Thymus (tissue), 11 donors: Measurements from ENCODE around the gene NFRKB. TPM values are rescaled to one million over a fixed set of nuclear protein-coding genes. Genes with fewer than 3 reads are reported as not detected.

ENCODE experiments used
- DNase-seq, 9 donors: peaks; one replicate each; pipeline ENCODE4 v3.0.0-alpha.2; 2013; ENCODE audit warnings: low spot score in 9 of 9, low read depth in 6 of 9, missing footprints in 1 of 9
- H3K27ac ChIP-seq, 2 donors: one replicate each; pipeline ENCODE4 v1.5.1; 2013; ENCODE audit warnings: control low read depth in 1 of 2, low read depth in 1 of 2, low read length in 1 of 2, mild to moderate bottlenecking in 1 of 2, moderate library complexity in 1 of 2
- H3K27me3 ChIP-seq, 2 donors: one replicate each; pipeline ENCODE4 v1.5.1; 2013; ENCODE audit warnings: low read length in 1 of 2; ENCODE audit not compliant: control insufficient read depth in 2 of 2, insufficient read depth in 1 of 2
- H3K36me3 ChIP-seq, 2 donors: one replicate each; pipeline ENCODE4 v1.5.1; 2013; ENCODE audit warnings: low read length in 1 of 2, mild to moderate bottlenecking in 1 of 2, moderate library complexity in 1 of 2; ENCODE audit not compliant: control insufficient read depth in 2 of 2, insufficient read depth in 2 of 2
- H3K4me1 ChIP-seq, 2 donors: one replicate each; pipeline ENCODE4 v1.5.1; 2013; ENCODE audit warnings: low read length in 2 of 2; ENCODE audit not compliant: control insufficient read depth in 2 of 2, insufficient read depth in 2 of 2
- H3K4me3 ChIP-seq, 2 donors: one replicate each; pipeline ENCODE4 v1.5.1; 2013; ENCODE audit warnings: low read length in 2 of 2, control low read depth in 1 of 2, mild to moderate bottlenecking in 1 of 2
- H3K9me3 ChIP-seq, 2 donors: one replicate each; pipeline ENCODE4 v1.5.1; 2013; ENCODE audit warnings: low read length in 1 of 2, mild to moderate bottlenecking in 1 of 2; ENCODE audit not compliant: control insufficient read depth in 2 of 2, insufficient read depth in 1 of 2
- WGBS: extraction: QIAGEN DNeasy Blood & Tissue Kit; methylation state at CpG from one replicate; pipeline ENCODE4 v1.1.7; 2013; 5-methylcytosine and 5-hydroxymethylcytosine counted together
- polyA plus RNA-seq: library from polyadenylated mRNA; stranded (reverse); fragments of 200-250 nt; gene quantifications from one replicate; pipeline ENCODE4 v1.2.3, GENCODE V29; 2013
- total RNA-seq: library from RNA; stranded (reverse); fragments of 120-200 nt; gene quantifications from one replicate; pipeline ENCODE4 v1.2.4, GENCODE V29; 2013
- donor health status: healthy.

NFRKB gene
- total and polyA plus RNA-seq, 2 donors: 13.0 to 13.3 TPM

DNA sequence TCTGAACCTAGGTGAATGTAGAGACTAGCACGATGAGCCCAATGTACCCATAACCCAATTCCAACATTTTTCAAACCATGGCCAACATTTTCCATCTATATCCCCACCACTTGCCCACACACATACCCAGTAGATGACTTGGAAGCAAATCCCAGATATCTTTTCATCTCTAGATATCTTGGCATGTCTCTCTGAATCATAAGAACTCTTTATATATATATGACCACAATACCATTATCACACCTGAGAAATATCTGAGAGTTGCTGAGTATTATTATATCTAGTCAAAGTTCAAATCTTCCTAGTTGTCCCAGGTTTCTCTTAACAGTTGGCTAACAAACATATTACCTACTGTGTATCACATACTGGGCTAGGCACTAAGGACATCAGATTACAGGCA, 37.9 kb upstream of the NFRKB start:
- Histone ChIP-seq H3K4me1 (no peaks in the 10 kb centered on the region), H3K27ac (peak overlapping the region in 1 of 2 donors; percentile 30), H3K9me3 (no peaks in the 10 kb centered on the region), H3K4me3 (no peak overlapping the region), H3K36me3 (peaks cover 17 to 20% of the 10 kb centered on the region in 2 donors), H3K27me3 (no peaks in the 10 kb centered on the region)
- WGBS: 93% methylated on average over 1 of the region's 1 CpG
- DNase-seq: no peak

DNA sequence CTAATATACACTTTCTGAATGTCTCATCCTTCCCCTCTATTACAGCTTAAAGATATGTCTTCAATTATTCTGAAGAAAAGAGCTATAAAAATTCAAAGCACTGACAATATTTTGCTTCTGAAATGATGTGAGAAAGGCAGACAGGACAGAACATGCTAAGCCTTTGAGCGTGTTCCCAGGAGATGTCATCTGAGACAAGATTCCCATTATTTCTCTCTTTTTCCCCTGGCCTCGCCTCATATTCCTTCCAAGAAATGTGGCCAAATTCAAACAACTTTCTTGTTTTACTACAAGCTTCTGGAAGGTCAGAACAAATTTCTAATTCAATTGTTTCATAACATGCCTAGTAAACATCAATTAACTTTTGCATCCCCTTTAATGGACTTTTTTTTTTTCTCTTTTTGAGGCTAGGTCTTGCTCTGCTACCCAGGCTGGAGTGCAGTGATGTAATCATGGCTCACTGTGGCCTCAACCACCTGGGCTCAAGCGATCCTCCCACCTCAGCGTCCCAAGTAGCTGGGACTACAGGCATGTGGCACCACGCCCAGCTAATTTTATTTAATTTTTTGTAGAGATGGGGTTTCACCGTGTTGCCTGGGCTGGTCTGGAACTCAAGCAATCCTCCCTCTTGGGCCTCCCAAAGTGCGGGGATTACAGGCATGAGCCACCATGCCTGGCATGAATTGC, 37.1 kb upstream of the NFRKB start:
- Histone ChIP-seq H3K27me3 (no peaks in the 10 kb centered on the region), H3K4me1 (no peaks in the 10 kb centered on the region), H3K4me3 (no peak overlapping the region), H3K36me3 (peaks cover 17 to 20% of the 10 kb centered on the region in 2 donors), H3K9me3 (no peaks in the 10 kb centered on the region), H3K27ac (no peak overlapping the region)
- WGBS: 93% methylated on average over 7 of the region's 7 CpGs
- DNase-seq: no peak

DNA sequence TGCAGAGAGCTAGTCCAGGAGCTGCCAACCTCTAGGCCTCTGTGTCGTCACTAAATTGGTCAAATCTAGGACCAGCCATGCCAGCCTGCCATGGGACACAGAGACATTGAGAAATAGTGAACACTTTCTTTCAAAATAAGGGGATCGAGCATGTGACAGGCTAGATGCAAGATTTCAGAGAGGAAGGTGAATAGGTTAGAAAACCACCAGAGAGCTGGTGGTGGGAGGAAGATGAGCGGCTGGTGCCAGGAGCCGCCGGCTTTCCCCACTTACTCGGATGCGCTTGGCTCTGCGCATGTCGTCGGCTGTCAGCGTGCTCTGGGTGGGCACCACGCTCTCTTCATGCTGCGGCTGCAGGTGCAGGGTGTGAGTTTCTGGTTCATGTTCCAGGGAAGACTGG, 35.4 kb upstream of the NFRKB start:
- DNase-seq: no peak
- H3K4me3 ChIP-seq: no peak overlapping the region
- peaks cover 17 to 20% of the 10 kb centered on the region in 2 donors for H3K36me3 ChIP-seq
- no peaks in the 10 kb centered on the region for H3K4me1 ChIP-seq
- H3K27me3 ChIP-seq: no peaks in the 10 kb centered on the region
- WGBS: 93% methylated on average over 13 of the region's 13 CpGs
- no peaks in the 10 kb centered on the region for H3K9me3 ChIP-seq
- no peak overlapping the region for H3K27ac ChIP-seq

DNA sequence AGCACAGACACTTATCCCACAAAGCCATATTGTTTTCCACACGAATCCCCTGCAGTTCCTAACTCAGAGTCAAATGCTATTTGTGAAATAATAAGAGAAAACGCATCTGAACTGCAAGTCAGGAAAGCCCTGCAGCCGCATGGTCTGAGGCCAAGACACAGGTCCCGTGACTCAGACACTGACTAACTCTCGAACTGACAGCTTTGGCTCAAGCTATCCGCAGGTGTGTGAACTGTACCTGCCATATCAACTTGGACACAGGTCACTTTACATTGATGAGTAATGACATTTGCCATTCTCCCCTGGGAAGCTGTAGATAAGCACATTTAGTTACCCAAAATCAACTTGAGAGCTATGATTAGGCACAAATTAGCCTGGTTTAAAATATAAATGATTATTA, 34.9 kb upstream of the NFRKB start:
- no peaks in the 10 kb centered on the region for H3K27me3 ChIP-seq
- DNase-seq: no peak
- H3K4me3 ChIP-seq: no peak overlapping the region
- no peaks in the 10 kb centered on the region for H3K4me1 ChIP-seq
- H3K27ac ChIP-seq: peak overlapping the region in 1 of 2 donors; percentile 28
- no peaks in the 10 kb centered on the region for H3K9me3 ChIP-seq
- H3K36me3 ChIP-seq: peaks cover 17 to 20% of the 10 kb centered on the region in 2 donors
- 96% methylated on average over 6 of the region's 6 CpGs for WGBS

DNA sequence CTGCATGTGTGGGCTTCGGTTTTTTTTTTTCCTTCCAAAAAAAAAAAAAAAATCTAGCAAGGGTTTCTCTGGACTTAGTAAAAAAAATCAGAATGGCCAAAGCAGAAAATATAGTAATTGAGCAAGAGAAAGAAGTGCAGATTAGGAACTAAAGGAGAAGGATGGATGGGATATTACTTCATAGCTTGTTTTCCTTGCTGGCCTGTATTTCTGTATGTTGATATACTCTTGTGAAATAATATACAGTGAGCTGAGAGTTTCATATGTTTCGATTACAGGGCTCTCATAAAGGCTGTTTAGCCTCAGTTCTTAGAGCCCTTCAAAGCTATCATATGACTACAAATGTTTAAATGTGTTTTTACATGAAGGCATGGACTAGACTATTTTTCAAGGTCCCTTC, 34.3 kb upstream of the NFRKB start:
- 91% methylated on average over 2 of the region's 2 CpGs for WGBS
- Histone ChIP-seq H3K4me1 (no peaks in the 10 kb centered on the region), H3K36me3 (peaks cover 17 to 23% of the 10 kb centered on the region in 2 donors), H3K27ac (no peak overlapping the region), H3K27me3 (no peaks in the 10 kb centered on the region), H3K4me3 (no peak overlapping the region), H3K9me3 (no peaks in the 10 kb centered on the region)
- DNase-seq: no peak

DNA sequence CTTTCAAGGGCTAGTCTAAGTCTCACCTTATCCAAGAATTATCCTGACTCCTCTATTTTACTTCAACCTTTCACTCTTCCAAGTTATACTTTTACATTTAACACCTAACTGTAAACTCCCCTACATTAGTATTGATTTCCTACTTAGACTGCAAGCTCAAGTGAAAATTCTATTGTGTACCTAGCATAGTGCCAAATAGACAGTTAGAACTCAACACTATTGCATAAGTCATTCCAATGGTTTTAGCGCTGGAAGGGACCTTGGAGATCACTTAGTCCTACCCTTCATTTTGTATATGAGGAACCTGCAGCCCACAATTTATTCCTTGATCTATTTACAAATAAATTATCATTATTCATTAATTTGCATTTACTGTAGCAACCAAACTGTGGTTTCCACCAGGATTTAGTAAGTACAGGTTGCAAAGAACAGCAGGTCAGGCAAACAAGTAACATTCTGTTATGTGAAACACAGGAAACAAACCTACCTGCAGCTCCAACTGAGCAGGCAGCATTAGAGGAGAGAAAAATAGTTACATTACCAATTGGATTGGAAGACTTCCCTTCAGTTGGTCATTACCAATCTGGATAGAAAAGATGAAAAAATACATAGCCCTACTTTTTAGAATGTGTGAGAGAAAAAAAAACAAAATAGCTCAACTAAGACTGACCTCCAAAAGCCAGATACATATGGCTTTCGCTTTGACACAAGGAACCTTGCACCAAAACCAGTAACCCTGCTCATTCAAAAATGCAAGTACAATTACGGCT, 33.7 kb upstream of the NFRKB start:
- 99% methylated on average over 3 of the region's 3 CpGs for WGBS
- DNase-seq: no peak
- Histone ChIP-seq H3K36me3 (peaks cover 17 to 22% of the 10 kb centered on the region in 2 donors), H3K9me3 (no peaks in the 10 kb centered on the region), H3K27me3 (no peaks in the 10 kb centered on the region), H3K4me3 (no peak overlapping the region), H3K27ac (no peak overlapping the region), H3K4me1 (no peaks in the 10 kb centered on the region)

DNA sequence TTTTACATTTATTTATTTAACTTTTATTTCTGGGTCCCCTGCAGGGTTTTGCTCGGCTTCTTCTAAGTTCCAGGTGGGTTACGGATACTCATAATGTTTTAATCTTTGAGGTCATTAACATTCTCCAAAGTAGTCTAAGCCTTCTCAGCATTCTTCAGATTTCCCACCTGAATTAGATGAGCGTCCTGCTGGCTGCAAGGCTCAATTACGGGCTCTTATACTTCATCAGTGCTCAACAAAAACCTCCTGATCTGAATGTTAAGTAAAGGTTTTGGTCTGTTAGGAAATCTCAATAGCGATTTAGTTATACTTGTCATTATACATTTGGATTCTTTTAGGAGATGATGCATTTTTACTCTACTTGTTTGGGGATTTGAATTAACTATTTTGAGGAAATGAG, 27.3 kb upstream of the NFRKB start:
- Histone ChIP-seq H3K27ac (no peak overlapping the region), H3K4me3 (no peak overlapping the region), H3K4me1 (peaks cover 0 to 3% of the 10 kb centered on the region in 2 donors), H3K36me3 (peaks cover 8 to 17% of the 10 kb centered on the region in 2 donors), H3K9me3 (no peaks in the 10 kb centered on the region), H3K27me3 (no peaks in the 10 kb centered on the region)
- WGBS: 98% methylated on average over 5 of the region's 5 CpGs
- DNase-seq: no peak

DNA sequence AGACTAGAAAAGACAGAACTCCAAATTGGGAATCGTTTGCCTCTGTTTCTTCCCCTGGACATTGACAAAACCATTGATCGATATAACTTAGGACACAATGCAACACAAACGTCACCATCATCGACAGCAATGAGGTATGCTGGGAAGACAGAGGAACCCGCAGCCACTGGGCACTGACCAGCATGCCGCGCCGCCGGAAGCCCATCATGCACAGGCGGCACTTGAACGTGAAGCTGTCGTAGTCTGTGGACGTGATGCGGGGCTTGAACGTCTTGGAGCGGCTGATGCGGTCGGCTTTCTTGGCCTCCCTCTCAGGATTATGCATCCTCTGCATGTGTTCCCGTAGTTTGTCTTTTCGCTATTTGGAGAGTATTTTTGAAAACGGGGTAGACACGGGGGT, 23.0 kb upstream of the NFRKB start:
- Histone ChIP-seq H3K27ac (no peak overlapping the region), H3K4me3 (no peak overlapping the region), H3K36me3 (peaks cover 25 to 30% of the 10 kb centered on the region in 2 donors), H3K9me3 (no peaks in the 10 kb centered on the region), H3K27me3 (no peaks in the 10 kb centered on the region), H3K4me1 (peaks cover 0 to 3% of the 10 kb centered on the region in 2 donors)
- 98% methylated on average over 22 of the region's 22 CpGs for WGBS
- DNase-seq: no peak

DNA sequence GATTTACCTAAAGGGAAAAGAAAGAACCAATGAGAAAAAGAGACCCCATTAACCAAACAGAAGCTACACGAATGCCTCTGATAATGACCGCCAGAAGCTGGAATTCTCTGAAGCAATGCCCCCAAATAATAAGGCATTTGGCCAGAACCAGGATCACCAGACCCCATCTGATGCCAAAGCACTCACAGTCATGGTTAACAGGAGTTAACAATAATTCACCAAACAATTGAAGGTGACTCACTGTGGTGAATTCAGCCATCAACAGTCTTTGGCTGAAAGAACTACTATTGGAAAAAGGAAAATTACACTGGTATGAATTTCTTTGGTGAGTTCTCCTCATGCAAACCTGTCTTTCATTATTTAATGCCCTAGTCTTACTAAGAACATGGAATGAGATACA, 21.9 kb upstream of the NFRKB start:
- no peak overlapping the region for H3K27ac ChIP-seq
- peaks cover 0 to 3% of the 10 kb centered on the region in 2 donors for H3K4me1 ChIP-seq
- peaks cover 21 to 24% of the 10 kb centered on the region in 2 donors for H3K36me3 ChIP-seq
- H3K4me3 ChIP-seq: no peak overlapping the region
- no peak for DNase-seq
- WGBS: 100% methylated on average over 2 of the region's 2 CpGs
- H3K9me3 ChIP-seq: no peaks in the 10 kb centered on the region
- H3K27me3 ChIP-seq: no peaks in the 10 kb centered on the region
